Peyer's patch (tissue), 4 donors: Measurements from ENCODE around the gene PLA2G2C.

Experiments used
- POLR2A ChIP-seq, 2 donors: fragments of 450-650 bp; IDR thresholded peaks; one replicate each; pipeline ENCODE4 v1.5.1; 2017; ENCODE audit warnings: antibody characterized with exemption in 2 of 2, mild to moderate bottlenecking in 2 of 2, moderate library complexity in 2 of 2
- TF ChIP-seq, protein P1 (sequence below), 6 experiments: fragments of 450-650 bp in 4 of 6; fragments of 200-600 bp in 2 of 6; sonication (generic) in 1 of 6; IDR thresholded peaks; one replicate each; pipeline ENCODE4 v1.5.1; 2017 to 2019; ENCODE audit warnings: antibody characterized with exemption in 6 of 6, mild to moderate bottlenecking in 3 of 6, moderate library complexity in 1 of 6

DNA sequence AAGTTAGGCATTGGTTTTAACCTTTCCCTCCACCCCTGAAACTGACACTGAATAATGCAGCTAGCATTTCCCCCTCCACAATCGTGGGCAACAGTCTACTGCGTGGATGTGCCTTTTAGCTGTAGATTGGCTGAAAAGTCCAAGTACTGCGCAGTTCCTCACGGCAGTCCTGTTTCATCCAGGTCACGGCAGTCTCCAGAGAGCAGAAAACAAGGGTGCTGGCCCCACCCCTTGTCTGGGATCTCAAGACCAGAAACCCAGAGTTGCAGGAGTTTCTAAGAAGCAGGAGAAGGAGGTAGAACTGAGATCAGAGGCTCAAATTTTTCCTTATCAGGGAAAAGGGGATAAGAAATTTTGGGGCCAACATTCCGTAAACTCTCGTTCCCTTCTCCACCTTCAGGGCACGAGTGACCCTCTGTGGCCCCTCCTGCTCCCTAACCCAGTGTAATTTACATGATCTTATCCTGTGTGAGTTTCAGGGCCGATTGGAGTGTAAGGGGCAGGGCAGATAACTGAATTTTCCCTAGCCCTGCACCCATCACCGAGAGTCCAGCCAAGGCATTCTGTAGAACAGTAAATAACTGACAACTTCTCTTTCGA lies 25.9 kb upstream of the PLA2G2C start:
- no peak for TF ChIP-seq POLR2A (IDR thresholded peaks at IDR 0.05)
- TF ChIP-seq, protein P1, sequence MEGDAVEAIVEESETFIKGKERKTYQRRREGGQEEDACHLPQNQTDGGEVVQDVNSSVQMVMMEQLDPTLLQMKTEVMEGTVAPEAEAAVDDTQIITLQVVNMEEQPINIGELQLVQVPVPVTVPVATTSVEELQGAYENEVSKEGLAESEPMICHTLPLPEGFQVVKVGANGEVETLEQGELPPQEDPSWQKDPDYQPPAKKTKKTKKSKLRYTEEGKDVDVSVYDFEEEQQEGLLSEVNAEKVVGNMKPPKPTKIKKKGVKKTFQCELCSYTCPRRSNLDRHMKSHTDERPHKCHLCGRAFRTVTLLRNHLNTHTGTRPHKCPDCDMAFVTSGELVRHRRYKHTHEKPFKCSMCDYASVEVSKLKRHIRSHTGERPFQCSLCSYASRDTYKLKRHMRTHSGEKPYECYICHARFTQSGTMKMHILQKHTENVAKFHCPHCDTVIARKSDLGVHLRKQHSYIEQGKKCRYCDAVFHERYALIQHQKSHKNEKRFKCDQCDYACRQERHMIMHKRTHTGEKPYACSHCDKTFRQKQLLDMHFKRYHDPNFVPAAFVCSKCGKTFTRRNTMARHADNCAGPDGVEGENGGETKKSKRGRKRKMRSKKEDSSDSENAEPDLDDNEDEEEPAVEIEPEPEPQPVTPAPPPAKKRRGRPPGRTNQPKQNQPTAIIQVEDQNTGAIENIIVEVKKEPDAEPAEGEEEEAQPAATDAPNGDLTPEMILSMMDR (IDR thresholded peaks at IDR 0.05) = no peak
